Measurements from ENCODE around the gene SPINK14.

The SPINK14 gene

GRCh38 chr5:148140846-148141245, 27.5 kb upstream of the SPINK14 start:
- ChIA-PET POLR2A (no interaction called here), CTCF (interaction anchor here (0.9 to 1.0 kb wide), 2 partner anchors 590 to 600 kb away, joined by 3 to 4 read pairs; no protein-coding TSS in a partner anchor)
- Histone ChIP-seq H3K27ac (ENCODE audit: extremely low read depth, low read depth, low read length) (no peak overlapping the region), H3K4me1 (ENCODE audit: control insufficient read depth, insufficient read depth, low read length) (no peaks in the 10 kb centered on the region), H3K4me3 (ENCODE audit: low read depth, low read length) (no peak overlapping the region), H3K9me3 (ENCODE audit: control insufficient read depth, insufficient read depth, low read depth, low read length) (no peaks in the 10 kb centered on the region), H3K36me3 (ENCODE audit: control insufficient read depth in 2 of 2, insufficient read depth in 1 of 2, low read length in 2 of 2) (no peaks in the 10 kb centered on the region)
- no peak for TF ChIP-seq ZBTB6 (tag by site-specific recombination; IDR thresholded peaks at IDR 0.05)
- TF ChIP-seq ZNF16 (tag by site-specific recombination; IDR thresholded peaks at IDR 0.05; ENCODE audit: low read depth): no peak
- TF ChIP-seq ZNF132 (tag by site-specific recombination; IDR thresholded peaks at IDR 0.05; ENCODE audit: borderline replicate concordance): no peak
- TF ChIP-seq ZNF560 (tag by site-specific recombination; IDR thresholded peaks at IDR 0.05; ENCODE audit: borderline replicate concordance): no peak
- no peak for TF ChIP-seq ZNF18 (tag by site-specific recombination; IDR thresholded peaks at IDR 0.05)
- TF ChIP-seq ZNF571 (tag by site-specific recombination; IDR thresholded peaks at IDR 0.05): no peak
- TF ChIP-seq ZNF2 (tag by site-specific recombination; IDR thresholded peaks at IDR 0.05): no peak
- TF ChIP-seq ZFHX2 (tag by site-specific recombination; conservative IDR thresholded peaks at IDR 0.05): no peak
- no peak for TF ChIP-seq YY2 (tag by site-specific recombination; IDR thresholded peaks at IDR 0.05)
- no peak for TF ChIP-seq ZNF791 (tag by site-specific recombination; IDR thresholded peaks at IDR 0.05)
- TF ChIP-seq SETDB1 (IDR thresholded peaks at IDR 0.05; ENCODE audit: insufficient read length, low read length): no peak

GRCh38 chr5:148141645-148142044, 26.7 kb upstream of the SPINK14 start:
- POLR2A ChIA-PET: no interaction called here
- Histone ChIP-seq H3K4me1 (ENCODE audit: control insufficient read depth, insufficient read depth, low read length) (no peaks in the 10 kb centered on the region), H3K27ac (ENCODE audit: extremely low read depth, low read depth, low read length) (no peak overlapping the region)
- TF ChIP-seq ZNF19 (tag by site-specific recombination; IDR thresholded peaks at IDR 0.05; ENCODE audit: low read depth) (no peak), ZNF18 (tag by site-specific recombination; IDR thresholded peaks at IDR 0.05) (no peak), ZNF561 (tag by site-specific recombination; IDR thresholded peaks at IDR 0.05; ENCODE audit: borderline replicate concordance) (no peak), HIC1 (tag by site-specific recombination; IDR thresholded peaks at IDR 0.05) (no peak), ZBTB11 (tag by site-specific recombination; conservative IDR thresholded peaks at IDR 0.05; ENCODE audit: low read depth) (no peak), ZNF558 (tag by site-specific recombination; IDR thresholded peaks at IDR 0.05) (no peak), ZNF677 (tag by site-specific recombination; IDR thresholded peaks at IDR 0.05) (no peak), ZBTB17 (tag by site-specific recombination; IDR thresholded peaks at IDR 0.05) (no peak), ZFP3 (tag by site-specific recombination; IDR thresholded peaks at IDR 0.05; ENCODE audit: low read depth) (no peak), ZBTB20 (tag by site-specific recombination; IDR thresholded peaks at IDR 0.05) (no peak), ZNF146 (tag by site-specific recombination; IDR thresholded peaks at IDR 0.05) (no peak), ZBTB6 (tag by site-specific recombination; IDR thresholded peaks at IDR 0.05) (no peak), ZNF248 (tag by site-specific recombination; IDR thresholded peaks at IDR 0.05) (no peak)
- TF ChIP-seq, protein P1, sequence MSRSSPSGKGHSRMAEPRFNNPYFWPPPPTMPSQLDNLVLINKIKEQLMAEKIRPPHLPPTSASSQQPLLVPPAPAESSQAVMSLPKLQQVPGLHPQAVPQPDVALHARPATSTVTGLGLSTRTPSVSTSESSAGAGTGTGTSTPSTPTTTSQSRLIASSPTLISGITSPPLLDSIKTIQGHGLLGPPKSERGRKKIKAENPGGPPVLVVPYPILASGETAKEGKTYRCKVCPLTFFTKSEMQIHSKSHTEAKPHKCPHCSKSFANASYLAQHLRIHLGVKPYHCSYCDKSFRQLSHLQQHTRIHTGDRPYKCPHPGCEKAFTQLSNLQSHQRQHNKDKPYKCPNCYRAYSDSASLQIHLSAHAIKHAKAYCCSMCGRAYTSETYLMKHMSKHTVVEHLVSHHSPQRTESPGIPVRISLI (tag by site-specific recombination; IDR thresholded peaks at IDR 0.05): no peak

More at GRCh38 chr5:148141645-148142044, 26.7 kb upstream of the SPINK14 start:
- Histone ChIP-seq H3K9me3 (ENCODE audit: control insufficient read depth, insufficient read depth, low read depth, low read length) (no peaks in the 10 kb centered on the region), H3K36me3 (ENCODE audit: control insufficient read depth in 2 of 2, insufficient read depth in 1 of 2, low read length in 2 of 2) (no peaks in the 10 kb centered on the region), H3K4me3 (ENCODE audit: low read depth, low read length) (no peak overlapping the region)
- CTCF ChIA-PET: interaction anchor here (0.9 kb wide), 1 partner anchor 589 kb away, joined by 4 read pairs; no protein-coding TSS in a partner anchor
